ENCODE results near the gene PCDHAC1. TPM values are rescaled to one million over a fixed set of nuclear protein-coding genes. Genes with fewer than 3 reads are reported as not detected.

PCDHAC1 gene
- total and polyA plus RNA-seq, 4 donors, result 0.41 to 10.0 (median 0.95) TPM

GRCh38 chr5:140977003-140977402, 50.9 kb downstream of the PCDHAC1 start:
- no peaks in the 10 kb centered on the region for H3K9me3 ChIP-seq (ENCODE audit: control insufficient read depth in 4 of 4, insufficient read depth in 3 of 4, low read length in 3 of 4)
- H3K27me3 ChIP-seq (ENCODE audit: control insufficient read depth in 3 of 3, insufficient read depth in 3 of 3, low read length in 2 of 3), result no peaks in the 10 kb centered on the region
- no peaks in the 10 kb centered on the region for H3K36me3 ChIP-seq (ENCODE audit: control insufficient read depth in 4 of 4, insufficient read depth in 4 of 4, low read length in 4 of 4)
- 81 to 88% methylated on average over 3 of the region's 3 CpGs for WGBS, 2 donors
- H3K27ac ChIP-seq (ENCODE audit: low read depth in 1 of 2, low read length in 1 of 2), result no peak overlapping the region
- no peak for TF ChIP-seq CTCF (IDR thresholded peaks at IDR 0.05; ENCODE audit: control extremely low read depth, extremely low read depth)
- no peak overlapping the region for H3K4me3 ChIP-seq
- peaks cover 0 to 30% (median 0%) of the 10 kb centered on the region in 5 donors for H3K4me1 ChIP-seq (ENCODE audit: control insufficient read depth in 5 of 5, insufficient read depth in 5 of 5, low read length in 5 of 5)
- H3K9ac ChIP-seq (ENCODE audit: insufficient read depth in 1 of 2, low read length in 2 of 2), result no peak overlapping the region
- ATAC-seq (ENCODE audit: insufficient read depth, low FRiP score) (no peak), DNase-seq (peak in 2 of 3 donors; percentile 89 to 92)

DNA sequence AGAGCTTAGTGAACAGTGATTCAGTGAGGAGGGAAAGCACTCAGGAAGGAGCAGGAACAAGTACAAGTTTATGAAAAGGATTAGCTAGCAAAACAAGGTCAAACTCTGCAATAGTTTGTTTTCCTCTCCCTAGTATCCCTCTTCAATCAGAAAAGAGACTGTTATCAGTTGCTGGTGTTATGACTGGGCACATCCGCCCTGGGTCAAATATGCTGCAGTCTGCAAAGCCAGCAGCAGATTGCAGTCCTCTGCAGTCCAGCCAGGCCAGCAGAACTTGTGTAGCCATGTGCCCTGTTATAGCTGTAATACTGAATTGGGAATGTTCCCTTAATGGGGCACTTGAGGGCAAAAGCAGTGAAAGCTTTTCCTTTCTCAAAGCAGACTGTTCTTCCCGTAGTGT, 52.2 kb downstream of the PCDHAC1 start:
- H3K36me3 ChIP-seq (ENCODE audit: control insufficient read depth in 4 of 4, insufficient read depth in 4 of 4, low read length in 4 of 4), result peaks cover 0 to 2% (median 0%) of the 10 kb centered on the region in 4 donors
- ATAC-seq (ENCODE audit: insufficient read depth, low FRiP score) (no peak), DNase-seq (peak; percentile 56 to 67 (median 66))
- peaks cover 0 to 30% (median 0%) of the 10 kb centered on the region in 5 donors for H3K4me1 ChIP-seq (ENCODE audit: control insufficient read depth in 5 of 5, insufficient read depth in 5 of 5, low read length in 5 of 5)
- H3K27ac ChIP-seq (ENCODE audit: low read depth in 1 of 2, low read length in 1 of 2), result no peak overlapping the region
- 49 to 77% methylated on average over 2 of the region's 2 CpGs for WGBS, 2 donors
- no peak overlapping the region for H3K4me3 ChIP-seq
- TF ChIP-seq CTCF (IDR thresholded peaks at IDR 0.05; ENCODE audit: control extremely low read depth, extremely low read depth), result no peak
- no peak overlapping the region for H3K9ac ChIP-seq (ENCODE audit: insufficient read depth in 1 of 2, low read length in 2 of 2)
- H3K9me3 ChIP-seq (ENCODE audit: control insufficient read depth in 4 of 4, insufficient read depth in 3 of 4, low read length in 3 of 4), result no peaks in the 10 kb centered on the region
- no peaks in the 10 kb centered on the region for H3K27me3 ChIP-seq (ENCODE audit: control insufficient read depth in 3 of 3, insufficient read depth in 3 of 3, low read length in 2 of 3)

DNA sequence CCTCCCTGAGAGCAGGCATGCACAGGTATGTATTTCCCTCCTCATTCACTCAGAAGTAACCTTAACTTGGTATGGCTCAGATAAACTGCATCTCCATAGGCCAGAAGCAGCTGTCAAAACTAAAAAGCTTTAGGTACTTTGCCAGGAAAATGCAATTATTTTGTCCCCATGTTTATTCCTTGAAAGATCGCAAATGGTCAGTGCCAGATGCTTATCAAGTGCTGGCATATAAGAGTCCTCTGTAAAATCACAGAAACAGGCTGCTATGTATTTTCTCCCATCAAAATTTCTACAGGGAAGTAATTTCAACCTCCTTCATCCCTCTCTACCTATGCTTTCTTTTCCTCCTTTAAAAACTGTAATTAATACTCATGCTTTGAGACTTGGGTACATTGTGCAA, 52.9 kb downstream of the PCDHAC1 start:
- TF ChIP-seq CTCF (IDR thresholded peaks at IDR 0.05; ENCODE audit: control extremely low read depth, extremely low read depth), result no peak

More for the DNA sequence above, 52.9 kb downstream of the PCDHAC1 start:
- Histone ChIP-seq H3K4me3 (no peak overlapping the region), H3K4me1 (ENCODE audit: control insufficient read depth in 5 of 5, insufficient read depth in 5 of 5, low read length in 5 of 5) (peaks cover 0 to 30% (median 0%) of the 10 kb centered on the region in 5 donors), H3K27ac (ENCODE audit: low read depth in 1 of 2, low read length in 1 of 2) (no peak overlapping the region), H3K36me3 (ENCODE audit: control insufficient read depth in 4 of 4, insufficient read depth in 4 of 4, low read length in 4 of 4) (peaks cover 0 to 2% (median 0%) of the 10 kb centered on the region in 4 donors), H3K9me3 (ENCODE audit: control insufficient read depth in 4 of 4, insufficient read depth in 3 of 4, low read length in 3 of 4) (no peaks in the 10 kb centered on the region), H3K9ac (ENCODE audit: insufficient read depth in 1 of 2, low read length in 2 of 2) (no peak overlapping the region), H3K27me3 (ENCODE audit: control insufficient read depth in 3 of 3, insufficient read depth in 3 of 3, low read length in 2 of 3) (no peaks in the 10 kb centered on the region)
- no peak for ATAC-seq (ENCODE audit: insufficient read depth, low FRiP score)
- peak in 2 of 3 donors; percentile 46 to 52 for DNase-seq
- 88% methylated on average over 1 of the region's 1 CpG for WGBS, 2 donors

Small RNAs within 50 kb of the gene (small RNA-seq; reads per million reads assigned to genes)
- gene AC010223.1 (ENCODE audit: low replicate concordance), result not detected

Other genes starting within 250 kb of the PCDHAC1 start
- 10 to 100 TPM; 46.9 to 54.6 TPM for gene HARS1, start 234.9 kb upstream of the PCDHAC1 start, total RNA-seq
- 10 to 100 TPM; 43.8 to 49.8 TPM for gene HARS1, start 234.9 kb upstream of the PCDHAC1 start, polyA plus RNA-seq
- gene HARS2, start 234.8 kb upstream of the PCDHAC1 start, total RNA-seq, result 10 to 100 TPM; 24.6 to 37.2 TPM
- gene HARS2, start 234.8 kb upstream of the PCDHAC1 start, polyA plus RNA-seq, result 10 to 100 TPM; 15.6 to 18.8 TPM
- gene ZMAT2, start 225.9 kb upstream of the PCDHAC1 start, total RNA-seq, result 10 to 100 TPM; 30.2 to 43.3 TPM
- 10 to 100 TPM; 52.1 to 73.8 TPM for gene ZMAT2, start 225.9 kb upstream of the PCDHAC1 start, polyA plus RNA-seq
- gene PCDHA1, start 140.2 kb upstream of the PCDHAC1 start, total RNA-seq, result not detected
- gene PCDHA1, start 140.2 kb upstream of the PCDHAC1 start, polyA plus RNA-seq, result under 1 TPM; 0.02 to 0.30 TPM
- gene PCDHA2, start 131.4 kb upstream of the PCDHAC1 start, total RNA-seq, result under 1 TPM; 0.15 to 0.43 TPM
- gene PCDHA2, start 131.4 kb upstream of the PCDHAC1 start, polyA plus RNA-seq, result under 1 TPM in 1 of 2 donors, not detected in 1; 0.02 TPM
- under 1 TPM; 0.31 to 0.74 TPM for gene PCDHA3, start 125.2 kb upstream of the PCDHAC1 start, total RNA-seq
- gene PCDHA3, start 125.2 kb upstream of the PCDHAC1 start, polyA plus RNA-seq, result under 1 TPM; 0.07 to 0.22 TPM
- 1 to 10 TPM; 1.6 to 2.9 TPM for gene PCDHA4, start 119.2 kb upstream of the PCDHAC1 start, total RNA-seq
- under 1 TPM; 0.26 to 0.41 TPM for gene PCDHA4, start 119.2 kb upstream of the PCDHAC1 start, polyA plus RNA-seq
- under 1 TPM; 0.34 to 0.46 TPM for gene PCDHA5, start 104.7 kb upstream of the PCDHAC1 start, total RNA-seq
- under 1 TPM in 1 of 2 donors, not detected in 1; 0.10 TPM for gene PCDHA5, start 104.7 kb upstream of the PCDHAC1 start, polyA plus RNA-seq
- under 1 TPM; 0.51 to 0.92 TPM for gene PCDHA6, start 98.3 kb upstream of the PCDHAC1 start, total RNA-seq
- gene PCDHA6, start 98.3 kb upstream of the PCDHAC1 start, polyA plus RNA-seq, result under 1 TPM; 0.11 to 0.20 TPM
- gene PCDHA7, start 92.0 kb upstream of the PCDHAC1 start, total RNA-seq, result under 1 TPM; 0.17 to 0.52 TPM
- gene PCDHA7, start 92.0 kb upstream of the PCDHAC1 start, polyA plus RNA-seq, result under 1 TPM; 0.10 to 0.26 TPM
- under 1 TPM; 0.23 to 0.37 TPM for gene PCDHA8, start 85.1 kb upstream of the PCDHAC1 start, total RNA-seq
- gene PCDHA8, start 85.1 kb upstream of the PCDHAC1 start, polyA plus RNA-seq, result under 1 TPM in 1 of 2 donors, not detected in 1; 0.14 TPM
- gene PCDHA9, start 77.9 kb upstream of the PCDHAC1 start, total RNA-seq, result under 1 TPM; 0.49 to 0.68 TPM
- not detected for gene PCDHA9, start 77.9 kb upstream of the PCDHAC1 start, polyA plus RNA-seq
- 1 to 10 TPM in 1 of 2 donors, under 1 TPM in 1; 0.48 to 1.6 TPM for gene PCDHA10, start 70.4 kb upstream of the PCDHAC1 start, total RNA-seq
- under 1 TPM; 0.02 to 0.11 TPM for gene PCDHA10, start 70.4 kb upstream of the PCDHAC1 start, polyA plus RNA-seq
- 1 to 10 TPM in 1 of 2 donors, under 1 TPM in 1; 0.74 to 1.6 TPM for gene PCDHA11, start 57.3 kb upstream of the PCDHAC1 start, total RNA-seq
- gene PCDHA11, start 57.3 kb upstream of the PCDHAC1 start, polyA plus RNA-seq, result under 1 TPM; 0.08 to 0.31 TPM
- gene PCDHA12, start 51.0 kb upstream of the PCDHAC1 start, total RNA-seq, result 1 to 10 TPM in 1 of 2 donors, under 1 TPM in 1; 0.23 to 3.6 TPM
- gene PCDHA12, start 51.0 kb upstream of the PCDHAC1 start, polyA plus RNA-seq, result under 1 TPM; 0.74 to 0.98 TPM
- 1 to 10 TPM in 1 of 2 donors, under 1 TPM in 1; 0.77 to 2.9 TPM for gene PCDHA13, start 44.2 kb upstream of the PCDHAC1 start, total RNA-seq
- gene PCDHA13, start 44.2 kb upstream of the PCDHAC1 start, polyA plus RNA-seq, result 1 to 10 TPM in 1 of 2 donors, under 1 TPM in 1; 0.15 to 1.0 TPM
- gene PCDHAC2, start 40.2 kb downstream of the PCDHAC1 start, total RNA-seq, result 10 to 100 TPM in 1 of 2 donors, 1 to 10 TPM in 1; 5.2 to 13.8 TPM
- 1 to 10 TPM; 1.3 to 1.6 TPM for gene PCDHAC2, start 40.2 kb downstream of the PCDHAC1 start, polyA plus RNA-seq
- gene PCDHB1, start 125.1 kb downstream of the PCDHAC1 start, total RNA-seq, result under 1 TPM; 0.11 to 0.28 TPM
- gene PCDHB1, start 125.1 kb downstream of the PCDHAC1 start, polyA plus RNA-seq, result under 1 TPM; 0.01 to 0.04 TPM
- gene PCDHB2, start 168.3 kb downstream of the PCDHAC1 start, total RNA-seq, result 1 to 10 TPM; 4.4 to 6.8 TPM
- gene PCDHB2, start 168.3 kb downstream of the PCDHAC1 start, polyA plus RNA-seq, result 1 to 10 TPM in 1 of 2 donors, under 1 TPM in 1; 0.61 to 1.1 TPM
- 1 to 10 TPM; 3.0 to 7.8 TPM for gene PCDHB3, start 174.2 kb downstream of the PCDHAC1 start, total RNA-seq
- gene PCDHB3, start 174.2 kb downstream of the PCDHAC1 start, polyA plus RNA-seq, result under 1 TPM; 0.33 to 0.84 TPM
- 1 to 10 TPM; 3.3 to 3.4 TPM for gene PCDHB4, start 195.5 kb downstream of the PCDHAC1 start, total RNA-seq
- 1 to 10 TPM in 1 of 2 donors, under 1 TPM in 1; 0.73 to 1.4 TPM for gene PCDHB4, start 195.5 kb downstream of the PCDHAC1 start, polyA plus RNA-seq
- 1 to 10 TPM; 4.8 to 8.1 TPM for gene PCDHB5, start 208.9 kb downstream of the PCDHAC1 start, total RNA-seq
- gene PCDHB5, start 208.9 kb downstream of the PCDHAC1 start, polyA plus RNA-seq, result 1 to 10 TPM in 1 of 2 donors, under 1 TPM in 1; 0.65 to 1.8 TPM
- 1 to 10 TPM; 1.1 to 1.7 TPM for gene PCDHB6, start 223.8 kb downstream of the PCDHAC1 start, total RNA-seq
- gene PCDHB6, start 223.8 kb downstream of the PCDHAC1 start, polyA plus RNA-seq, result under 1 TPM; 0.16 to 0.24 TPM
- 1 to 10 TPM; 2.8 to 4.7 TPM for gene PCDHB7, start 246.3 kb downstream of the PCDHAC1 start, total RNA-seq
- gene PCDHB7, start 246.3 kb downstream of the PCDHAC1 start, polyA plus RNA-seq, result under 1 TPM; 0.31 to 0.87 TPM